Natural killer cell (primary cell): ENCODE results near the gene CCDC13. TPM values are rescaled to one million over a fixed set of nuclear protein-coding genes. Genes with fewer than 3 reads are reported as not detected.

Experiments used
- ATAC-seq, 3 donors: fragments of 150-1000 bp in 2 of 3; fragments of 200-7000 bp in 1 of 3; cut with Tn5 transposase; 1 replicate in 1 of 3; 2 replicates in 2 of 3; pipeline ENCODE4 v1.10.0; 2021; ENCODE audit warnings: mild to moderate bottlenecking in 2 of 3, moderate library complexity in 2 of 3
- DNase-seq, 2 donors: peaks; one replicate each; pipeline versions ENCODE4 v3.0.0 to v3.0.0-alpha.2; 2013 to 2021; ENCODE audit warnings: mixed read lengths in 1 of 2
- H3K27ac ChIP-seq: one replicate; pipeline ENCODE4 v1.5.1; 2013; ENCODE audit warnings: mild to moderate bottlenecking, low read length
- H3K27me3 ChIP-seq: one replicate; pipeline ENCODE4 v1.6.1; 2013; ENCODE audit warnings: low read length; ENCODE audit not compliant: control insufficient read depth, insufficient read depth
- H3K36me3 ChIP-seq: one replicate; pipeline ENCODE4 v1.6.1; 2013; ENCODE audit warnings: low read length; ENCODE audit not compliant: control insufficient read depth, insufficient read depth
- H3K4me1 ChIP-seq: one replicate; pipeline ENCODE4 v1.6.1; 2013; ENCODE audit warnings: low read length; ENCODE audit not compliant: control insufficient read depth, insufficient read depth
- H3K4me3 ChIP-seq: one replicate; pipeline ENCODE4 v1.5.1; 2013; ENCODE audit warnings: low read length
- H3K9me3 ChIP-seq: one replicate; pipeline ENCODE4 v1.6.1; 2013; ENCODE audit warnings: low read length; ENCODE audit not compliant: control insufficient read depth, insufficient read depth
- H3K27ac Mint-ChIP-seq, 2 donors: one replicate each; pipeline ENCODE4 v1.8.0; 2022; ENCODE audit warnings: mild to moderate bottlenecking in 2 of 2, mixed read lengths in 2 of 2, moderate library complexity in 1 of 2
- H3K27me3 Mint-ChIP-seq, 2 donors: one replicate each; pipeline ENCODE4 v1.8.0; 2022; ENCODE audit warnings: low read depth in 2 of 2, mixed read lengths in 2 of 2
- H3K36me3 Mint-ChIP-seq: one replicate; pipeline ENCODE4 v1.8.0; 2022; ENCODE audit warnings: mixed read lengths
- H3K4me1 Mint-ChIP-seq, 2 donors: one replicate each; pipeline ENCODE4 v1.8.0; 2022; ENCODE audit warnings: mixed read lengths in 2 of 2
- H3K4me3 Mint-ChIP-seq: one replicate; pipeline ENCODE4 v1.8.0; 2022; ENCODE audit warnings: mild to moderate bottlenecking, moderate library complexity, mixed read lengths
- H3K9me3 Mint-ChIP-seq, 2 donors: one replicate each; pipeline ENCODE4 v1.8.0; 2022; ENCODE audit warnings: mixed read lengths in 2 of 2
- WGBS: methylation state at CpG from one replicate; pipeline ENCODE4 v1.1.7; 2013; ENCODE audit warnings: missing lambda C conversion rate; ENCODE audit not compliant: insufficient coverage; 5-methylcytosine and 5-hydroxymethylcytosine counted together
- intact Hi-C: fragments of 100-400 bp; cut with micrococcal nuclease; formaldehyde crosslinking; loops from one replicate; pipeline ENCODE4 v1.14.2; 2022
- total RNA-seq, 4 donors: library from RNA; stranded (reverse); fragments of 120-200 nt in 1 of 4; gene quantifications; one replicate each; pipeline versions ENCODE4 v1.2.3 to v1.2.4, GENCODE V29; 2013 to 2022
- TF ChIP-seq, protein P1 (sequence below): fragments of 200-600 bp; IDR thresholded peaks from one replicate; pipeline ENCODE4 v1.8.0; 2022; ENCODE audit warnings: antibody characterized with exemption

CCDC13 gene
- total RNA-seq, 3 donors from 2014 or later (not counting 1 experiment from before 2014, with no cell fraction given): 0.35 to 0.88 (median 0.47) TPM

DNA sequence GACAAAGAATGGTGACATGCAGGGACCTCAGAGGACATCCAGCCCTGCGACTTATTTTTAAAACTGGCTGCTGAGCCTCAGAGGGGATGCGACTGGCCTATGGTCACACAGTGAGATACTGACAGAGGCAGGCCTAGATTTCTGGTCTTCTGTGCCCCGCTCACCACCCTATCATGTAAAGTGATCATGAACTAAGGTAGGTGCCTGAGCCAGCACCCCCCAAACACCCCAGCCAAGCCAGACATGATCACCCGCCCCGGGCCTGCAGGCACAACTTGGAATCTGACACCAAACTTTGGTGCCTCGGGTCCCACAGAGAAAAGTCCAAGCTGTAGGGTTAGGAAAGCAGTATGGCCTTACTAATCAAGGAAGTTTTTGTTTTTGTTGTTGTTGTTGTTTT, 36.5 kb downstream of the CCDC13 start:
- ATAC-seq: no peak
- Histone ChIP-seq H3K36me3 (no peaks in the 10 kb centered on the region), H3K27me3 (no peaks in the 10 kb centered on the region), H3K4me3 (no peak overlapping the region), H3K4me1 (no peaks in the 10 kb centered on the region), H3K27ac (no peak overlapping the region), H3K9me3 (no peaks in the 10 kb centered on the region)
- intact Hi-C loops: no loop called here
- H3K9me3 Mint-ChIP-seq: no peaks in the 10 kb centered on the region
- peaks cover 3 to 7% of the 10 kb centered on the region in 2 donors for H3K27me3 Mint-ChIP-seq
- TF ChIP-seq, protein P1, sequence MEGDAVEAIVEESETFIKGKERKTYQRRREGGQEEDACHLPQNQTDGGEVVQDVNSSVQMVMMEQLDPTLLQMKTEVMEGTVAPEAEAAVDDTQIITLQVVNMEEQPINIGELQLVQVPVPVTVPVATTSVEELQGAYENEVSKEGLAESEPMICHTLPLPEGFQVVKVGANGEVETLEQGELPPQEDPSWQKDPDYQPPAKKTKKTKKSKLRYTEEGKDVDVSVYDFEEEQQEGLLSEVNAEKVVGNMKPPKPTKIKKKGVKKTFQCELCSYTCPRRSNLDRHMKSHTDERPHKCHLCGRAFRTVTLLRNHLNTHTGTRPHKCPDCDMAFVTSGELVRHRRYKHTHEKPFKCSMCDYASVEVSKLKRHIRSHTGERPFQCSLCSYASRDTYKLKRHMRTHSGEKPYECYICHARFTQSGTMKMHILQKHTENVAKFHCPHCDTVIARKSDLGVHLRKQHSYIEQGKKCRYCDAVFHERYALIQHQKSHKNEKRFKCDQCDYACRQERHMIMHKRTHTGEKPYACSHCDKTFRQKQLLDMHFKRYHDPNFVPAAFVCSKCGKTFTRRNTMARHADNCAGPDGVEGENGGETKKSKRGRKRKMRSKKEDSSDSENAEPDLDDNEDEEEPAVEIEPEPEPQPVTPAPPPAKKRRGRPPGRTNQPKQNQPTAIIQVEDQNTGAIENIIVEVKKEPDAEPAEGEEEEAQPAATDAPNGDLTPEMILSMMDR: no peak
- no peak overlapping the region for H3K27ac Mint-ChIP-seq
- no peaks in the 10 kb centered on the region for H3K36me3 Mint-ChIP-seq
- no peaks in the 10 kb centered on the region for H3K4me1 Mint-ChIP-seq
- H3K4me3 Mint-ChIP-seq: no peak overlapping the region
- over 99% methylated on average over 6 of the region's 6 CpGs for WGBS
- DNase-seq: no peak

DNA sequence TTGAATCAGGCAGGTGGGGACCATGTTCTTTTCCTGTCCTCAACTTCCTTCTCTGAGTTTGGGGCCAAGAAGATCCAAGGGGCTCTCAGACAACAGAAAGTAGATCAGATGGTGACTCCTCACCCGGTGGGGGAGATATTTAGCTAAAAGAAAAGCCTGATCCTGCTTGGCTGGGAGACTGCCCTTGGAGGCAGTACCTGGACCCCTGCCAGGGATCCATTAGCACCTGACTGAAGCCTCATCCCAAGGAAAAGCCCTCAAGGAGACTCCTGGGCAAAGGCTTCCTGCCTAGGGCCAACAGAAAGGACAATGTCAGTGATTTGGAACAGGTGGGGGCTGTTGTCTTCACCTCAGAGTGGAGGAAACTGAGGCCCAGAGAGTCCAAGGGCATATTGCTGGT, 37.0 kb downstream of the CCDC13 start:
- H3K4me3 Mint-ChIP-seq: no peak overlapping the region
- no peaks in the 10 kb centered on the region for H3K9me3 ChIP-seq
- H3K27me3 ChIP-seq: no peaks in the 10 kb centered on the region
- ATAC-seq: no peak
- no peaks in the 10 kb centered on the region for H3K36me3 ChIP-seq
- intact Hi-C loops: no loop called here
- TF ChIP-seq, protein P1: no peak
- peaks cover 3 to 7% of the 10 kb centered on the region in 2 donors for H3K27me3 Mint-ChIP-seq
- no peaks in the 10 kb centered on the region for H3K4me1 ChIP-seq
- H3K4me3 ChIP-seq: no peak overlapping the region
- no peak for DNase-seq
- H3K27ac ChIP-seq: no peak overlapping the region
- H3K9me3 Mint-ChIP-seq: no peaks in the 10 kb centered on the region
- H3K27ac Mint-ChIP-seq: no peak overlapping the region
- H3K4me1 Mint-ChIP-seq: no peaks in the 10 kb centered on the region
- no peaks in the 10 kb centered on the region for H3K36me3 Mint-ChIP-seq
- WGBS: 69% methylated on average over 1 of the region's 1 CpG

DNA sequence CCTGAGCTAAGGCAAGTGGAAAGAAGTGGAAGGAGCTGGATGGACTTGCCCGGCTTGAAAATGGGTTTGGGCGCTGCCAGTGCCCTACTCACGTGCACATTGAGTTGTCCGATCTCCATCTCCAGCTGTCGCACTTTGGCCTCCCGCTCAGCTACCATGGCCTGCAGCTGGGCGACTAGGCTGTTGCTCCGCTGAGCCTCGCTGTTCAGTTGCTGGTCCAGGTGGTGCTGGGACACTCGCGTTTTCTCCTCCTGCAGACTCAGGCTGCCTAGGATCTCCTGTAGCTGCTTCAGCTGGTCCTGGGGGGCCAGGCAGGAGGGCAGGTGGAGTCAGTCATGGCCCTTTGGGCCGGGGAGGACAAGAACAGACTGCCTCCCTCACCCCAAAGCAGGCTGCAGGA, 37.4 kb downstream of the CCDC13 start:
- Mint-ChIP-seq H3K4me1 (no peaks in the 10 kb centered on the region), H3K27ac (no peak overlapping the region), H3K4me3 (no peak overlapping the region), H3K27me3 (peaks cover 3 to 7% of the 10 kb centered on the region in 2 donors), H3K9me3 (no peaks in the 10 kb centered on the region), H3K36me3 (no peaks in the 10 kb centered on the region)
- intact Hi-C loops: no loop called here
- no peaks in the 10 kb centered on the region for H3K36me3 ChIP-seq
- no peak overlapping the region for H3K4me3 ChIP-seq
- ATAC-seq (no peak), DNase-seq (no peak)
- no peak overlapping the region for H3K27ac ChIP-seq
- WGBS: 90% methylated on average over 12 of the region's 12 CpGs
- H3K4me1 ChIP-seq: no peaks in the 10 kb centered on the region
- H3K9me3 ChIP-seq: no peaks in the 10 kb centered on the region
- H3K27me3 ChIP-seq: no peaks in the 10 kb centered on the region
- TF ChIP-seq, protein P1: no peak

DNA sequence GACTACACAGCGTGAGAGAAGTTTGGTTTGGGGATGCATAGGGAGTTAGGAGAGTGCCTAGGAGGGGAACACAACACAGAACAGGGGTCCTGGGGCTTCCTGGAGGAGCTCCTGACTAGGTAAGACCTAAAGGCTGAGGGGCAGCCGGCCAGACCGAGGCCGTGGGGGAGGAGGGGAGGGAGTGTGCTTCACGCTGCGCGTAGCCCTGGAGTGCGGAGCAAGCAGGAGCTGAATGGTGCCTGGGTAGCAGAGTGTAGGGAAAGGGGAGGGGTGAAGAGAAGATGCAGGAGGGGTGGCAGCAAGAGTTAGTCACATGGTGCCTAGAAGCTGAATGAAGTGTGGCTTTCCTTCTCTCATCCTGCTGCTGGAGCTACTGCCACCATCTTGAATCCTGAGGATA, 38.0 kb downstream of the CCDC13 start:
- H3K9me3 ChIP-seq: no peaks in the 10 kb centered on the region
- H3K27ac ChIP-seq: no peak overlapping the region
- Mint-ChIP-seq H3K4me1 (no peaks in the 10 kb centered on the region), H3K9me3 (no peaks in the 10 kb centered on the region), H3K36me3 (no peaks in the 10 kb centered on the region), H3K27me3 (peaks cover 3 to 7% of the 10 kb centered on the region in 2 donors), H3K4me3 (no peak overlapping the region), H3K27ac (no peak overlapping the region)
- no peak overlapping the region for H3K4me3 ChIP-seq
- TF ChIP-seq, protein P1: no peak
- no peak for ATAC-seq
- WGBS: 88% methylated on average over 8 of the region's 8 CpGs
- intact Hi-C loops: no loop called here
- no peaks in the 10 kb centered on the region for H3K27me3 ChIP-seq
- H3K36me3 ChIP-seq: no peaks in the 10 kb centered on the region
- no peak for DNase-seq
- H3K4me1 ChIP-seq: no peaks in the 10 kb centered on the region
